ENCODE data around the gene DCC. TPM values are rescaled to one million over a fixed set of nuclear protein-coding genes. Genes with fewer than 3 reads are reported as not detected.

DCC gene
- polyA plus RNA-seq, 6 donors from 2014 or later = not detected

- peaks cover 0 to 21% (median 3%) of the 10 kb centered on the region in 7 donors for H3K9me3 Mint-ChIP-seq
- no peak overlapping the region for H3K27ac Mint-ChIP-seq
- ATAC-seq (ENCODE audit: low read depth in 2 of 2) = no peak
- no peaks in the 10 kb centered on the region for H3K27me3 Mint-ChIP-seq
- DNase-seq = no peak
- no peak overlapping the region for H3K4me3 Mint-ChIP-seq
- H3K4me1 Mint-ChIP-seq = no peaks in the 10 kb centered on the region
- no peaks in the 10 kb centered on the region for H3K36me3 Mint-ChIP-seq
These were observed 398.9 kb downstream of the DCC start for GRCh38 chr18:52738946-52739345.

GRCh38 chr18:52746986-52747385 lies 407.0 kb downstream of the DCC start:
- Mint-ChIP-seq H3K4me1 (no peaks in the 10 kb centered on the region), H3K9me3 (peaks cover 0 to 6% (median 2%) of the 10 kb centered on the region in 7 donors), H3K27ac (no peak overlapping the region), H3K36me3 (no peaks in the 10 kb centered on the region), H3K4me3 (no peak overlapping the region), H3K27me3 (no peaks in the 10 kb centered on the region)
- ATAC-seq (ENCODE audit: low read depth in 2 of 2) = no peak
- DNase-seq = no peak

GRCh38 chr18:52747869-52748268 lies 407.9 kb downstream of the DCC start:
- Mint-ChIP-seq H3K9me3 (peaks cover 0 to 12% (median 2%) of the 10 kb centered on the region in 7 donors), H3K36me3 (no peaks in the 10 kb centered on the region), H3K4me1 (no peaks in the 10 kb centered on the region), H3K27me3 (no peaks in the 10 kb centered on the region), H3K4me3 (no peak overlapping the region), H3K27ac (no peak overlapping the region)
- ATAC-seq (ENCODE audit: low read depth in 2 of 2) = no peak
- no peak for DNase-seq

GRCh38 chr18:52748343-52748742 lies 408.3 kb downstream of the DCC start:
- Mint-ChIP-seq H3K36me3 (no peaks in the 10 kb centered on the region), H3K27ac (no peak overlapping the region), H3K4me3 (no peak overlapping the region), H3K9me3 (peaks cover 0 to 13% (median 2%) of the 10 kb centered on the region in 7 donors), H3K4me1 (no peaks in the 10 kb centered on the region), H3K27me3 (no peaks in the 10 kb centered on the region)
- no peak for DNase-seq
- ATAC-seq (ENCODE audit: low read depth in 2 of 2) = no peak

GRCh38 chr18:52749542-52749941 lies 409.5 kb downstream of the DCC start:
- DNase-seq (no peak), ATAC-seq (ENCODE audit: low read depth in 2 of 2) (no peak)
- H3K4me1 Mint-ChIP-seq = no peaks in the 10 kb centered on the region
- H3K4me3 Mint-ChIP-seq = no peak overlapping the region
- no peaks in the 10 kb centered on the region for H3K36me3 Mint-ChIP-seq
- H3K9me3 Mint-ChIP-seq = peaks cover 0 to 13% (median 2%) of the 10 kb centered on the region in 7 donors
- H3K27me3 Mint-ChIP-seq = no peaks in the 10 kb centered on the region
- no peak overlapping the region for H3K27ac Mint-ChIP-seq

- Mint-ChIP-seq H3K9me3 (peaks cover 0 to 13% (median 2%) of the 10 kb centered on the region in 7 donors), H3K4me3 (no peak overlapping the region)
These were observed 411.0 kb downstream of the DCC start for GRCh38 chr18:52750995-52751394.

GRCh38 chr18:52764316-52764715 lies 424.3 kb downstream of the DCC start:
- no peak for DNase-seq
- peaks cover 0 to 18% (median 5%) of the 10 kb centered on the region in 7 donors for H3K9me3 Mint-ChIP-seq
- no peak overlapping the region for H3K27ac Mint-ChIP-seq
- H3K27me3 Mint-ChIP-seq = no peaks in the 10 kb centered on the region
- no peaks in the 10 kb centered on the region for H3K4me1 Mint-ChIP-seq
- no peak for ATAC-seq (ENCODE audit: low read depth in 2 of 2)
- H3K36me3 Mint-ChIP-seq = no peaks in the 10 kb centered on the region
- H3K4me3 Mint-ChIP-seq = no peak overlapping the region

More at GRCh38 chr18:52750995-52751394, 411.0 kb downstream of the DCC start:
- DNase-seq (no peak), ATAC-seq (ENCODE audit: low read depth in 2 of 2) (no peak)
- Mint-ChIP-seq H3K4me1 (no peaks in the 10 kb centered on the region), H3K27ac (no peak overlapping the region), H3K36me3 (no peaks in the 10 kb centered on the region), H3K27me3 (no peaks in the 10 kb centered on the region)

- Mint-ChIP-seq H3K36me3 (no peaks in the 10 kb centered on the region), H3K4me3 (no peak overlapping the region), H3K4me1 (no peaks in the 10 kb centered on the region), H3K27me3 (peaks cover 0 to 4% (median 0%) of the 10 kb centered on the region in 3 donors), H3K9me3 (peaks cover 0 to 15% (median 4%) of the 10 kb centered on the region in 7 donors), H3K27ac (no peak overlapping the region)
- DNase-seq (no peak), ATAC-seq (ENCODE audit: low read depth in 2 of 2) (no peak)
These were observed 426.1 kb downstream of the DCC start for GRCh38 chr18:52766002-52766545.

- Mint-ChIP-seq H3K36me3 (no peaks in the 10 kb centered on the region), H3K9me3 (peaks cover 2 to 24% (median 10%) of the 10 kb centered on the region in 7 donors), H3K27ac (no peak overlapping the region), H3K4me1 (no peaks in the 10 kb centered on the region), H3K27me3 (no peaks in the 10 kb centered on the region), H3K4me3 (no peak overlapping the region)
- ATAC-seq (ENCODE audit: low read depth in 2 of 2) (no peak), DNase-seq (no peak)
These were observed 441.1 kb downstream of the DCC start for GRCh38 chr18:52781113-52781512.

- DNase-seq = no peak
- Mint-ChIP-seq H3K4me1 (no peaks in the 10 kb centered on the region), H3K4me3 (no peak overlapping the region), H3K9me3 (peaks cover 13 to 67% (median 50%) of the 10 kb centered on the region in 7 donors), H3K36me3 (no peaks in the 10 kb centered on the region), H3K27ac (no peak overlapping the region), H3K27me3 (no peaks in the 10 kb centered on the region)
- ATAC-seq (ENCODE audit: low read depth in 2 of 2) = no peak
These were observed 451.3 kb downstream of the DCC start for GRCh38 chr18:52791321-52791720.

GRCh38 chr18:52812834-52813233 lies 472.8 kb downstream of the DCC start:
- no peaks in the 10 kb centered on the region for H3K4me1 Mint-ChIP-seq
- H3K27ac Mint-ChIP-seq = no peak overlapping the region
- H3K36me3 Mint-ChIP-seq = no peaks in the 10 kb centered on the region
- no peaks in the 10 kb centered on the region for H3K27me3 Mint-ChIP-seq
- peaks cover 3 to 13% (median 5%) of the 10 kb centered on the region in 7 donors for H3K9me3 Mint-ChIP-seq
- H3K4me3 Mint-ChIP-seq = no peak overlapping the region
- DNase-seq = no peak
- ATAC-seq (ENCODE audit: low read depth in 2 of 2) = no peak

- H3K36me3 Mint-ChIP-seq = no peaks in the 10 kb centered on the region
- no peaks in the 10 kb centered on the region for H3K27me3 Mint-ChIP-seq
- peaks cover 0 to 13% (median 5%) of the 10 kb centered on the region in 7 donors for H3K9me3 Mint-ChIP-seq
- H3K4me1 Mint-ChIP-seq = no peaks in the 10 kb centered on the region
- no peak for DNase-seq
- ATAC-seq (ENCODE audit: low read depth in 2 of 2) = no peak
- H3K4me3 Mint-ChIP-seq = no peak overlapping the region
- H3K27ac Mint-ChIP-seq = no peak overlapping the region
These were observed 473.8 kb downstream of the DCC start for GRCh38 chr18:52813635-52814416.

- ATAC-seq (ENCODE audit: low read depth in 2 of 2) = no peak
- H3K36me3 Mint-ChIP-seq = no peaks in the 10 kb centered on the region
These were observed 475.7 kb downstream of the DCC start for GRCh38 chr18:52815651-52816050.

GRCh38 chr18:52816121-52816520 lies 476.1 kb downstream of the DCC start:
- ATAC-seq (ENCODE audit: low read depth in 2 of 2) = no peak
- no peak for DNase-seq
- H3K27me3 Mint-ChIP-seq = no peaks in the 10 kb centered on the region
- no peak overlapping the region for H3K4me3 Mint-ChIP-seq
- no peak overlapping the region for H3K27ac Mint-ChIP-seq
- H3K4me1 Mint-ChIP-seq = no peaks in the 10 kb centered on the region
- H3K9me3 Mint-ChIP-seq = peaks cover 0 to 4% (median 2%) of the 10 kb centered on the region in 7 donors
- no peaks in the 10 kb centered on the region for H3K36me3 Mint-ChIP-seq

More at GRCh38 chr18:52815651-52816050, 475.7 kb downstream of the DCC start:
- no peak overlapping the region for H3K27ac Mint-ChIP-seq
- H3K4me1 Mint-ChIP-seq = no peaks in the 10 kb centered on the region
- H3K27me3 Mint-ChIP-seq = no peaks in the 10 kb centered on the region
- DNase-seq = no peak
- peaks cover 0 to 5% (median under 1%) of the 10 kb centered on the region in 7 donors for H3K9me3 Mint-ChIP-seq
- H3K4me3 Mint-ChIP-seq = no peak overlapping the region
